ENCODE results near the gene TSPAN6.
A peak's percentile ranks its signal among the peaks of the same experiment; 100 is the strongest.

TSPAN6 gene

GRCh38 chrX:100636321-100636991, at the start of gene TSPAN6:
TSS of gene TSPAN6 (minus strand) at chrX:100636806. CDS start at chrX:100636694, 112 bp downstream.
- DNase-seq = peak; percentile 74

DNA sequence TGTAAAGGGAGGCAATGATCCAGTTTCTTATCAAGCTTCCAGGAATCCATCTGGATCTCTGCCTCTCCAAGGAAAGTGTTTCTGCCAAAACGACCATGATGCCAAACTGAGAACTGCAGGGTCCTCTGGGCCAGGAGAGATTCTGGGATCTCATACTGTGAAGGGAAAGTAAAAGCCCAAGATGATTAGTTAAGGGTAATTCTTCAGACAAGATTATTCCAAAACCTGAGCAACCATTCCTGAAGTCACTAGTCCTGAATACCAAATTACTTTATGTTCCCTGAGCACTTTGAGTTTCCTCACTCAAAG, 49.3 kb upstream of the TSPAN6 start:
- DNase-seq = no peak

DNA sequence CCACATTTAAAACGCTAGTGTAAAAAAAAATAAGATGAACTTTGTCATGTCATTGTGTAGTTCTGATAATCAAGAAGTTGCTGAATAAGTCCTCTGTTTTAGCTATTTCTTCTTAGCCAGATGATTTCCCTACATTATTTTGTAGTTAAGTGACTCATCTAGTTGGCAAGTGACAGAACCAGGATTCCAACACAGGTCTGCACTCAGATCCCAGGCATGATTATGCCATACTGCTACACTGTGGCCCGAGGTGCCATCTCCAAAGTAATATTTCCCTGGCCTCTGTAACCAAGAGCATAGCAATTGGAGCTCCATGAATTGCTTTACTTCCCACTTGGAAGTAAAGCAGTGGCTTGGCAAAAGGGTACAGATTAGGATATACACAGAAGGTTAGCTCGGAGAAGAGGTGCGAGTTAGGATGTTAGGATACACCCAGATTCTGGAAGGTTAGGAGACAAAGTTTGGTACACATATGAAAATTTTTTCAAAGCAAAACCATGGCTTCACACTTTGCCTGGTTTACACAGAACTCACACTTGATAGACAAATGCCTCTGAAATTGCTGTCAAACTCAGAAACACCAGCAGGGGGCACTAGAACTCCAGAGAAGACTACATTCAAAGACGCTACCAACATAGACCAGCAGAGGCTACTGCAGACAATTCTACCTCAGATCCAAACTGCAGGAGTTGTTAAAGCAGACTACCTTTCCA, 48.8 kb upstream of the TSPAN6 start:
- DNase-seq = peak; percentile 72

DNA sequence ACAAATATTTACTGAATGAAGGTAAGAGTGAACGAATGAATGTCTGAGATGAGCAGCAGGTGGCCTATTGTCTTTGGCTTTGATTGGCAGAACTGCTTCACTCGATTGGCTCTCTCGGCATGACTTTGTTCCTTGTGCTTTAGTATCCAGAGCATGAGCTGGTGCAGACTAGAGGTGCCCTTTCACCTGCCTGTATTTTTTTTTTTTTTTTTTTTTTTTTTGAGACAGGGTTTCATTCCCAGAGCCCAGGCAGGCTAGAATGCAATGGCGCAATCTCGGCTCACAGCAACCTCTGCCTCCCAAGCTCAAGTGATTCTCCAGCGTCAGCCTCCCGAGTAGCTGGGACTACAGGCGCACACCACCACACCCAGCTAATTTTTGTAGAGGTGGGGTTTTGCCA, 46.3 kb upstream of the TSPAN6 start:
- DNase-seq = no peak

DNA sequence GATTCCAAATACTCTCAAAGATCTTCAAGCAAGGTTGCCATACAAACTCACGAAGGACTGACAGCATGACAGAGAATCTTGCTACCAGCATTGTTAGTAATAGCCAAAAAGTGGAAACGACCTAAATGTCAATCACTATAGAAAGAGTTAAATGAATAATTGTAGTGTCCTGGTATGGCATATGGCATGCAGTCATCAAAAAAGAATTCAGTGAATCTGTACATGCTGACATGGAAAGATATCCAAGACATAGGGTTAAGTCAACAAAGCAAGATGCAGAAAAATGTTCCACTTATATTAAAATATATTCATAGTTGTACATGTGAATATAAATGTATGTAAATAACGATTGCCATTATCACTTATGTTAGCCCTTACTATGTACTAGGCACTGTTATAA, 45.0 kb upstream of the TSPAN6 start:
- no peak for DNase-seq

- DNase-seq = no peak
Observed at GRCh38 chrX:100680756-100681155, 44.1 kb upstream of the TSPAN6 start.

DNA sequence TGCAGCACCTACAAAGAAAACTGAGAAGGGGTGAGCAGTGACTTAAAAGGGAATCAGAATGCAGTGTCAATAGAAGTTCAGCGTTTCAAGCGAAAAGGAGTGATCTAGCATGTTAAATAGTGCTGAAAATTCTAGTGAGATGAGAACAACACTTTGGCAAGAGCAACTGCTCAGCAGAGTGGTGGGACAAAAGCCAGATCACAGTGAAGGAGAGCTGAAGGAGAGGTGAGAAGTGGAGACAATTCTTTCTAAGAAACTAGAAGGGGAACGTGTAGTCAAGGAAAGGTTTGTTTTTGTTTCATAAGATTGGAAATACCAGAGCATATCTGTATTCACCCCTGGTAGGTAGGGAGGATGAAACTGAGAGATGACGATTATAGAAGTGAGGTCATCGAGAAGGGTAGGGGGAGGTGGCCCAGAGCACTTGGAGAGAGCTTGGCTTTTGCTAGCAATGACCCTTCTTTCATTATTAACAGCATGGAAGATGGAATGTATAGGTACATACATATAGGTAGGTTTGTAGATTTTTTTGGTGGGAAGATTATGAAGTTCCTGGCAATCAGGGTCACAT, 41.1 kb upstream of the TSPAN6 start:
- DNase-seq = no peak

GRCh38 chrX:100674705-100675104, 38.1 kb upstream of the TSPAN6 start:
- no peak for DNase-seq

- DNase-seq = no peak
Observed at GRCh38 chrX:100673397-100673953, 36.9 kb upstream of the TSPAN6 start.

DNA sequence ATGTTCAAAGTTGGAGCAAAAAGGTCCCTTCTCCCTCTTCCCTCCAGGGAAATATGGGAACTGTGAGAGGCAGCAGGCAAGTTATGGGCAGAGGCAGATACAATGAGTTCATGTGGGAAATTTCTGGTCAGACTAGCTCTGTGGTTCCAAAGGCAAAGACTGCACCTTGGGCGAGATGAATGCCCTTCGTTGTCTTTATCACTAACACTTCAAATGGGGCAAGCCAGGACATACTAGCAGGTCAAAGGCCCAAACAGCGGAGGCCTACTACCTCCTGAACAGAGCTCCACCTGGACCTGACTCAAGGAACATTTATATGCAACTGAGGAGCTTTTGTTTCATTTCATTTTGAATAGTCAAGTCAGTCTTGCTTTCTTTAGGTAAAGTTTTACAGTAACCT, 36.4 kb upstream of the TSPAN6 start:
- DNase-seq = no peak

- DNase-seq = no peak
Observed at GRCh38 chrX:100663642-100664041, 27.0 kb upstream of the TSPAN6 start.

DNA sequence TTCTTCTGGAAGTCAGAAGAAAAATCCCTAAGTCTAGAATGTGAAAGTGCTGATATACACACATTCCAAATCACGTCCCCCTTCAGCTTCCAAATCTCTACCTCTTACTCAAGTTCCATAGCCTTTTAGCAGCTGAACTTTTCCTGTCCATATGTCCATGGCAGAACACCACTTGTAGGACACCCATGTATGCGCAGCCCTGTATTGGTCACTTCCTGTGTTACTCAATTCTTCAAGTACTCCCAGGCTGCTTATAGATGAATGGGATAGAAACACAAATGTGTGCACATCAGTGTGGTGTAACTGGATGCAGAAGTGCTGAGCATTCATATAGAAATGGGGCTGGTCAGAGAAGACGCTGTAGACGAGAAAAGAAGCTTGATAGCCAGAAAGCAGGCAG, 26.2 kb upstream of the TSPAN6 start:
- no peak for DNase-seq

GRCh38 chrX:100662170-100662569, 25.6 kb upstream of the TSPAN6 start:
- DNase-seq = no peak

DNA sequence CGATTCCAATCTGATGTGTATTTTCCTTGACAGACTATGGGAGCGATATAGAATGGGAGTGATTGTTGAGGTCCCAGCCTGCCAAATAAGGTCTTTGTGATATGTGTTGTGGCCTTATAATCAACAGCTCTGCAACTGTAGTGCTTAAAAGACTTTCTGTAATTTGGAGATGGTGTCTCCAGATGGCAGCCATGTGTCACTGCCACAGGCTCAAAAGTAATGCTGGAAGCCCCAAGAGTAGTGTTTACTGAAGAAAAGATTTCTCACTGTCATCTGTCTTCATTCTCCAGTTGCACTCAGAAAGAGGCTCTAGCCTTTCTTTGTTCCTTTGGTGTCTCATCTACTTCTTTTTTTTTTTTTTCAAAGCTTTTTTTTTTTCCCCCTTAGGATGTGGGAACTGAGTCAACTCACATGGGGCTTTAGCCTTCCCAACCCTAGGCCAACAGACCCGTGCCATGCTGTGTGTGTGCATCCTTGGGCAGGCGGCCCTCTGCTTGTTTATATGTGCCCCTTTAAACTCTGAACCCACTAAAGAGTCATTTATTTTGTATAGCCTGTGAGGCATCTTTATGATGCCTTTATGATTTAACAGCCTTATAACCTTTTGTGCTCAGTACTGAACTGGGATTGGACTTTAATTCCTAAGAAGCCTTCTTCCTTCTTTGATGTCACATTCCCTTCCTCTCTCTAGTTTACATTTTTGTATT, 23.0 kb upstream of the TSPAN6 start:
- no peak for DNase-seq

GRCh38 chrX:100658941-100659381, 22.4 kb upstream of the TSPAN6 start:
- no peak for DNase-seq

DNA sequence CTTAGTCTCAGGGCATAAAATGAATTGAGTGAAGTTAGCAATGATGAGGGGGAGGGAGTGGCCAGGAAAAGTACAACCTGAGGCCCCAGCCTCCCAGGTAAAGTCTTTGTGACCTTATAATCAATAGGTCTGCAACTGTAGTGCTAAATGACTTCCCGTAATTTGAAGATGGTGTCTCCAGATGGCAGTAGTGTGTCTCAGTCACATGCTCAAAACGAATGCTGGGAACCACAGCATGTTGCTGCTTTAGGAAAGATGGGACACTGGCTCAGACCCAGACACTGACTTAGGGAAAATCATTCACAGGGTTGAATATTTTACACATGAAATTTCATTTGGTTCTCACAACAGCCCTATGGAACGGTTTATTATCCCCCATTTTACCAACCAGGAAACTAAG, 17.7 kb upstream of the TSPAN6 start:
- DNase-seq = no peak

DNA sequence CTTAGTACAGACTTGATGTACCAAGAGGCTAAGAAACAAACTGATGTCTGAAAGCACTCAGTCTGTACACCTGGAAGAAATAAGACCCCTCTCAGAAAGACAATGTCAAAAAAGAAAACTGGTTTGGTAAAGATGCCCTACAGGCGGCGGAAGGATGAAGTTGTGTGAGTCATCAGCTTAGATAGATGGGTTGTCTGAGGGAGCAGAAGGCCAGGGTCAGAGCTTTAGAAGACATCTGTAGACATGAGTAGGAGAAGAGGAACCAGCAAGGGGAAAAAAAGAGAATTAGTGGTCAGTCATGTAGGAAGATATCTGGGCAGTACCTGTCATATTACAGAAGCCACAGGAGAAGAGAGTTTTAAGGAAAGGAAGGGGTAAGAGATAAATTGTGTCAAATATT, 15.7 kb upstream of the TSPAN6 start:
- DNase-seq = no peak

DNA sequence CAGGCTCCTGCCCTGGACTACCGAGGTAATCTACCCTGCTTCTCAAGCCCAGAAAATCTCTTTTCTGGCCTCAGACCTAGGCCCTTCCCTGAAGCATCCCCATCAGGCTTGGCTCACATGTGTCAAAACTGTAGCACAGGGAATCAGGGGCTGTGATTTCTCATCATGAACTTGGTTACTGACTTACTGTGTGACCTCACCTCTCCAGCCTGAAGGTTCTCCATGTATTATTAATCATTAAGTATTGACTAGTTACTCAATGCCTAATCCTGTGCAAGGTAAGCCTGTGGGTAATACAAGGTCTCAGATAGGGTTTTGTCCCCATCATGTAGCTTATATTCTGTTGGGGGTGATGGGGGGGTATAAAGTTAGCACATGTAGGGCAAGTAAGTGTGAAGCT, 14.2 kb upstream of the TSPAN6 start:
- DNase-seq = no peak

DNA sequence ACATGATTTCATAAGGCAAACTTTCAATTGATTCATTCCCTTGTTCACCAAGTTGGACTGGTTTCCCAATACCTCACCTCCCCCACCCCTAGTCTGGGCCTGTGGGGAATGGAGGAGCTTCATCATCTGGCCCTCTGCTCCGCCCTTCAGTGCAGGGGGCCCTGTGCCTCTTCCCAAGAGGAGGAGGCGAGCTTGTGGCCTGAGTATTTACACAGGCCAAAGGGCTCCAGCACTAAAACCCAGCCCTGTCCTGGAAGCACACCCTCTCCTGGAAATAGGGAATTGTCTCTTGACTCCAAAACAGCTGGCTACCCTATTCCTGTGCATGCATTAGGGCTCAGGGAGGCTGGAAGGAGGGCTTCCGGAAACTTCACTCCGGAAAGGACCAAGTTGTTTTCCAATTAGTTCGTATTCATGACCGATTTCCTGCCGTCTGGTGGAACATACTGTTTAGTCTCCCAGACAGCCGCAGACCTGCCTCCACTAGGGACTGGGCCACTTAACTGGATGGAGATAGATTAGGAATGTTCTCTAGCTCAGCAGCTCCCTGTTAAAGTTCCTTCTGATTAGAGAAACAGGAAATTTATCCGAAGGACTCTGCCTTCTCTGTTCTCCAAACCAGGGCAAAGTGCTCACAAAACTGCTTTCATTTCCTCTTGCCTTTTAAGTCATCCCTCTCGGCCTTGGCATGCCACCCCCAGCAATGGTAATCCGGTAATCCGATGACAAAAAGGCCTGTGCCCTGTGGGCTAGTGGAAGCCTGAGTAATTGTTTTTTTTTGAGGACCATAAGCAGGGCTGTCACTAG, 13.1 kb upstream of the TSPAN6 start:
- DNase-seq = no peak

DNA sequence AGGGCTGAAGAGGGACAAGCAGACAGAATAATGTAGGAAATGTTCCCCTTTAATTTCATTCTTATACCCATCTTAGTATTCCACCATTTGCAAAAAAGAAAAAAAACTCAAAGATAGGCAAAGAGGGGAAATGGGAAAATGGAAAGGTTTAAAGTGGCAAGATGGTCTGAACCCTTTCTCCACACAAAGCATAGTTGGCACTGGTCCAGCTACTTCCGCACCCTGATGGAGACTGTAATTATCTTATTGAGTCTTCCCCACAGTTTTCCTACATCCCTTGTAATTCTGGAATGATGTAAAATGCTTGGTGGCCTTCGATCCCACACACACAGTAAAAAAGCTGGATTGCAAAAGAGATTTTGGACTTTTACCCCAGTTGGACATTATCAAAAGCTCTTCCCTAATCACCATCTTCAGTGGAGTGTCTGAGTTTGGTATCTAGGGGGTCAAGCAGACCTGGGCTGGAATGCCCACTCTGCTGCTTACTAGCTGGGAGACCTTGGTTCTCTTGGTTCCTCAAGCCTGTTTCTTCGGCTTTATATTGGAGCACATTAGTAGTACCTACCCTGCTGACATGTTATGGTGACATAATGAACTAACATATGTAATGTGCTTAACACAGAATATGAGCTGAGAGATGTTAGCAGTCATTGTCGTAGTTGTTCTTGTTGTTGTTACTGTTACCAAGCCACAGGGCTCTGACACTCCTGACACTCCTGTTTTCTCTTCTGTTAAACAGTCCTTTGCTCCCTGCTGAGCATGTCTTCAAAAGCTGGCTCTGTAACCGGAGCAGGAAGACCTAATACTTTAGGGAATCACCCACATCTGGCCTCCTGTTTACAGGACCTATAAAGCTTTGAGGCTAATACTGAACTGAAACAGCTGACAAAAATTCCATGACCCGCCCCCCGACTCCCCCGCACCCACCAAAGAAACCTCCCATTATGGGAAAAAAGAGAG, 12.1 kb upstream of the TSPAN6 start:
- DNase-seq = no peak

GRCh38 chrX:100647739-100648138, 11.1 kb upstream of the TSPAN6 start:
- no peak for DNase-seq

Measured in activated CD8-positive, alpha-beta memory T cell treated with anti-CD3 and anti-CD28 coated beads, Interleukin-2, amount 50 U/mL, for 48 hours (primary cell).